Liver (tissue), 3 donors: ENCODE data around the gene B3GAT2.

Experiments used
- FOXA1 ChIP-seq: IDR thresholded peaks from 2 replicates; pipeline ENCODE4 v1.6.1; 2016; ENCODE audit warnings: antibody characterized with exemption
- GABPA ChIP-seq, 2 donors: IDR thresholded peaks in 1 of 2; conservative IDR thresholded peaks in 1 of 2; 2 replicates each; pipeline ENCODE4 v1.6.1; 2016; ENCODE audit warnings: antibody characterized with exemption in 2 of 2, mild to moderate bottlenecking in 1 of 2, moderate library complexity in 1 of 2
- REST ChIP-seq: IDR thresholded peaks from 2 replicates; pipeline ENCODE4 v1.6.1; 2016; ENCODE audit warnings: antibody characterized with exemption, mild to moderate bottlenecking
- TAF1 ChIP-seq: conservative IDR thresholded peaks from 2 replicates; pipeline ENCODE4 v1.6.1; 2016; ENCODE audit warnings: antibody characterized with exemption, mild to moderate bottlenecking
- YY1 ChIP-seq: IDR thresholded peaks from 2 replicates; pipeline ENCODE4 v1.6.1; 2016; ENCODE audit warnings: antibody characterized with exemption, mild to moderate bottlenecking
- TF ChIP-seq, protein P1 (sequence below): fragments of 150-350 bp; IDR thresholded peaks from 2 replicates; pipeline ENCODE4 v1.5.1; 2017; ENCODE audit warnings: improper control_type of control experiment, low read depth, low read length; ENCODE audit not compliant: missing input control
- donor health status: healthy.
- donor health status: healthy.

DNA sequence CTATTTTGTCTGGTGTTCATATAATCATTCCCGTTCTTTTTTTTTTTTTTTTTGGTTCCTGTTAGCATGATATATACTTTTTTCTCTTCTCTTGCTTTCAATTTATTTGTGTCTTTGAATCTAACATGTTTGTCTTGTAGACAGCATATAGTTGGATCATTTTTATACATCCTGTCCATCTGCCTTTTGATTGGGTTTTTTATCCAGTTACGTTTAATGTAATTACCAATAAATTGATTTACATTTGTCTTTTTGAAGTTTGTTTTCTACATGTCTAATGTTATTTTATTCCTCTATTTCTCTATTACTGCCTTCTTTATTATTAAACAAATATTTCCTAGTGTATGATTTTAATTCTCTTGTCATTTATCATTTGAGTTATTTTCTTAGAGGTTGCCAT is 84.4 kb downstream of the B3GAT2 start:
- TF ChIP-seq, protein P1, sequence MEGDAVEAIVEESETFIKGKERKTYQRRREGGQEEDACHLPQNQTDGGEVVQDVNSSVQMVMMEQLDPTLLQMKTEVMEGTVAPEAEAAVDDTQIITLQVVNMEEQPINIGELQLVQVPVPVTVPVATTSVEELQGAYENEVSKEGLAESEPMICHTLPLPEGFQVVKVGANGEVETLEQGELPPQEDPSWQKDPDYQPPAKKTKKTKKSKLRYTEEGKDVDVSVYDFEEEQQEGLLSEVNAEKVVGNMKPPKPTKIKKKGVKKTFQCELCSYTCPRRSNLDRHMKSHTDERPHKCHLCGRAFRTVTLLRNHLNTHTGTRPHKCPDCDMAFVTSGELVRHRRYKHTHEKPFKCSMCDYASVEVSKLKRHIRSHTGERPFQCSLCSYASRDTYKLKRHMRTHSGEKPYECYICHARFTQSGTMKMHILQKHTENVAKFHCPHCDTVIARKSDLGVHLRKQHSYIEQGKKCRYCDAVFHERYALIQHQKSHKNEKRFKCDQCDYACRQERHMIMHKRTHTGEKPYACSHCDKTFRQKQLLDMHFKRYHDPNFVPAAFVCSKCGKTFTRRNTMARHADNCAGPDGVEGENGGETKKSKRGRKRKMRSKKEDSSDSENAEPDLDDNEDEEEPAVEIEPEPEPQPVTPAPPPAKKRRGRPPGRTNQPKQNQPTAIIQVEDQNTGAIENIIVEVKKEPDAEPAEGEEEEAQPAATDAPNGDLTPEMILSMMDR, result no peak
- TF ChIP-seq YY1 (no peak), REST (no peak), TAF1 (no peak), FOXA1 (no peak), GABPA (IDR thresholded peaks at IDR 0.05 in 1 of 2, conservative IDR thresholded peaks at IDR 0.05 in 1 of 2) (no peak)
